HUDEP-2 (cell line): ENCODE measurements around the gene CALML3.

Experiments
- DNase-seq, 76 experiments: peaks; one replicate each; lab custom pipeline; 2025; ENCODE audit not compliant: unreplicated experiment in 76 of 76; lab: John Stamatoyannopoulos, UW

The CALML3 gene

GRCh38 chr10:5523796-5524574 lies 776 bp upstream of the CALML3 start:
- DNase-seq, result no peak

GRCh38 chr10:5525561-5526341 lies 990 bp downstream of the CALML3 start:
- DNase-seq, result no peak

- DNase-seq, result no peak
Measured at GRCh38 chr10:5526691-5527331, 2.0 kb downstream of the CALML3 start.

- no peak for DNase-seq
Measured at GRCh38 chr10:5527332-5528200, 2.8 kb downstream of the CALML3 start.

GRCh38 chr10:5528989-5529701 lies 4.4 kb downstream of the CALML3 start:
- DNase-seq, result no peak

- DNase-seq, result no peak
Measured at GRCh38 chr10:5529702-5530411, 5.1 kb downstream of the CALML3 start.

- DNase-seq, result no peak
Measured at GRCh38 chr10:5530412-5530806, 5.6 kb downstream of the CALML3 start.

- DNase-seq, result no peak
Measured at GRCh38 chr10:5530846-5531557, 6.2 kb downstream of the CALML3 start.

- no peak for DNase-seq
Measured at GRCh38 chr10:5531558-5532306, 7.0 kb downstream of the CALML3 start.

- DNase-seq, result no peak
Measured at GRCh38 chr10:5532307-5532605, 7.5 kb downstream of the CALML3 start.

- DNase-seq, result no peak
Measured at GRCh38 chr10:5532618-5533097, 7.9 kb downstream of the CALML3 start.

GRCh38 chr10:5533098-5533731 lies 8.5 kb downstream of the CALML3 start:
- no peak for DNase-seq

GRCh38 chr10:5534051-5534821 lies 9.5 kb downstream of the CALML3 start:
- DNase-seq, result no peak

GRCh38 chr10:5534880-5535856 lies 10.4 kb downstream of the CALML3 start:
- no peak for DNase-seq

GRCh38 chr10:5536486-5537081 lies 11.8 kb downstream of the CALML3 start:
- no peak for DNase-seq
